GM12864 (cell line): Measurements from ENCODE around the gene HS6ST2.

ENCODE experiments used
- DNase-seq: peaks from one replicate; pipeline ENCODE4 v3.0.0-alpha.2; 2011; ENCODE audit warnings: low read depth
- H3K4me3 ChIP-seq: 2 replicates; pipeline ENCODE4 v1.5.1; 2011; ENCODE audit warnings: mild to moderate bottlenecking, low read depth, low read length, control low read depth
- CTCF ChIP-seq: IDR thresholded peaks from 2 replicates; pipeline ENCODE4 v1.5.1; 2011; ENCODE audit warnings: low read depth, mild to moderate bottlenecking, moderate library complexity, low read length, control low read depth, inconsistent platforms; ENCODE audit errors: missing control alignments

The HS6ST2 gene

GRCh38 chrX:132836471-132836870 is 122.0 kb downstream of the HS6ST2 start:
- no peak for TF ChIP-seq CTCF
- no peak overlapping the region for H3K4me3 ChIP-seq
- DNase-seq = no peak

- no peak for TF ChIP-seq CTCF
- no peak overlapping the region for H3K4me3 ChIP-seq
- DNase-seq = no peak
Observed at GRCh38 chrX:132834741-132835140, 123.7 kb downstream of the HS6ST2 start.

GRCh38 chrX:132834109-132834508 is 124.3 kb downstream of the HS6ST2 start:
- DNase-seq = no peak
- TF ChIP-seq CTCF = no peak
- H3K4me3 ChIP-seq = no peak overlapping the region

- no peak for DNase-seq
- H3K4me3 ChIP-seq = no peak overlapping the region
- no peak for TF ChIP-seq CTCF
Observed at GRCh38 chrX:132833373-132833772, 125.1 kb downstream of the HS6ST2 start.

- no peak for TF ChIP-seq CTCF
- DNase-seq = no peak
Observed at GRCh38 chrX:132831336-132831973, 127.0 kb downstream of the HS6ST2 start.

GRCh38 chrX:132822634-132823012 is 135.8 kb downstream of the HS6ST2 start:
- H3K4me3 ChIP-seq = no peak overlapping the region
- TF ChIP-seq CTCF = no peak
- no peak for DNase-seq

More at GRCh38 chrX:132831336-132831973, 127.0 kb downstream of the HS6ST2 start:
- H3K4me3 ChIP-seq = no peak overlapping the region

GRCh38 chrX:132821974-132822633 is 136.3 kb downstream of the HS6ST2 start:
- no peak for TF ChIP-seq CTCF
- DNase-seq = no peak
- no peak overlapping the region for H3K4me3 ChIP-seq
